Activated CD8-positive, alpha-beta memory T cell treated with anti-CD3 and anti-CD28 coated beads for 24 hours (primary cell): Measurements from ENCODE around the gene CASP7.
"Not testable (repeated sequence)": the region's sequence is repeated elsewhere in the genome, so short reads cannot be mapped to it uniquely, and the experiment has no call there.

ENCODE experiments used
- DNase-seq: peaks from one replicate; pipeline ENCODE4 v3.0.0-alpha.2; 2020

The CASP7 gene

DNA sequence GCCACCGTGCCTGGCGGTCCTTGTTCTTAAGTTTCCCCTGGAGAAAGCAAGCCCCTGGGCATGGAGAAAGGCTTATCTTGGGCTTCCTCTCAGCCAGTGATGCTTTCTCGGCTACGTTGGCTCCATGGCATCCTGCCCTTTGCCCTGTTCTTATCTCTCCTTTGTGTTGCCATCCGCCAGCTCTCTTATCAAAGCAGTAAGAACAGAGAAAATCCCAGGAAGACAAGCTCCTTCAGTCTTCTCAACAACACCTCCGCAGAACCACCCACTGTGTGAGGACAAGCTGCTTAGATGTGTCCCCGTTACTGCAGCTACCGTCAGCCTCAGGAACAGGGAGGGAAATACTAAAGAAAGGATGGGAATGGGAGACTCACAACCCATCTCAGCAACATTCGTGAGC, 75.1 kb downstream of the CASP7 start:
- DNase-seq, result no peak

DNA sequence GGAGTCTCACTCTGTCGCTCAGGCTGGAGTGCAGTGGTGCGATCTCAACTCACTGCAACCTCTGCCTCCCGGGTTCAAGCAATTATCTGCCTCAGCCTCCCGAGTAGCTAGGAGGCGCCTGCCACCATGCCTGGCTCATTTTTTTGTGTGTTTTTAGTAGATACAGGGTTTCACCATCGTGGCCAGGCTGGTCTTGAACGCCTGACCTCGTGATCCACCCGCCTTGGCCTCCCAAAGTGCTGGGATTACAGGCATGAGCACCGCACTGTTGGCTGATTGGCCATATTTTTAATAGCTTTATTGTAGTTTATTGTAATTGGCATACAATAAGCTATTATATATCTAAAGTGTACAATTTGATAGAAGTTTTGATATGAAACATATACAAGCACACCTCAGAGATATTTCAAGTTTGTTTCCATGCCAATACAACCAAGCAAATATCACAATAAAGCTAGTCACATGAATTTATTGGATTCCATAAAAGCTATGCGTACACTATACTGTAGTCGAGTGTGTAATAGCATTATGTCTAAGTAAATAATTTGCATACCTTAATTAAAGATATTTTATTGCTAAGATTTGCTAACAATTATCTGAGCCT, 77.3 kb downstream of the CASP7 start:
- no peak for DNase-seq

DNA sequence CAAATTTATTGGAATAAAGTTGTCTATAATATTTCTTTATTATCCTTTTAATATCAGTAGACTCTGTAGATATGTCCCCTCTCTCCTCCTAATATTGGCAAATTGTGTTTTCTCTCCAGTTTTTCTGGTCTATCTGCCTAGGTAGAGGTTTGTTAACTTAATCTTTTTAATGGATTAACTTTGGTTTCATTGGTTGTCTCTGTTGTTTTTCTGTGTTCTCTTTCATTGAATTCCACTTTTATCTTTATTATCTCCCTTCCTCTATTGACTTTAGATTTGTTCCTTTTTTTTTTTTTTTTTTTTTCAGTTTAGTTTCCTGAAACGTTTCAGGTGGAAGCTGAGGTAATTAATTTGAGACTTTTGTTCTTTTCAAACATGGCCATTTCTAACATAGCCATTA, 82.4 kb downstream of the CASP7 start:
- DNase-seq, result no peak

DNA sequence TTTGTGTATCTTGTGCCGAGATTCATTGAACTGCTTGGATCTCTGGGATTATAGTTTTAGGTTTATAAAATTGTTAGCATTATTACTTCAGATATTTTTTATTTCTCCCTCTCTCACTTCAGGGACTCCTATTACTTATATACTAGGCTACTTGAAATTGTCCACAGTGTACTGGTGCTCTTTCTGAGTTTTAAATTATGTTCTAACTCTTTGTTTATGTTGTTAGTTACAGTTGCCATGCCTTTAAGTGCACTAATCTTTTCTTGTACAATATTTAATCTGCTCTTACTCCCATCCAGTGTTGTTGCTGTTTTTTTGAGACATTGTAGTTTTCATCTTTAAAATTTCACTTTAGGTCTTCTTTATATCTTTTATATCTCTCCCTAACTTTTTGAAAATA, 84.9 kb downstream of the CASP7 start:
- no peak for DNase-seq

DNA sequence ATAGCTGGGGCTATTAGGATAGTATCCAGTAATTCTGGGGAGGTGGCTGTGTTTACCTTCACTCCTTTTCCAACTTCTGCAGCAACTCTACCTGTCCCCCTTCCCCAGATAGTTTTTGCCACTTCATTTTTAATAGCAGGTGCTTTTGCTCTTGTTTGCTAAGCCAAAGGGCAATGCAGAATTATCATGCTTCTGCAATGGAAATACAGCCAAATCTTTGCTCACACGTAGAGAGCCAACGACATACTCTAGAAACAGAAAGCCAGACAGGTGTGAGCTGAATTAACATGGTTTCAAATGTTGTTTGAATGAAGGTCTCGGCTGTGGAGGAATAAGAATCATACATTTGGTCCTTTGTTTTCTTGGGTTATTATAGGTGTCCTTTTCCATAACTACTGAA, 86.2 kb downstream of the CASP7 start:
- DNase-seq, result no peak

DNA sequence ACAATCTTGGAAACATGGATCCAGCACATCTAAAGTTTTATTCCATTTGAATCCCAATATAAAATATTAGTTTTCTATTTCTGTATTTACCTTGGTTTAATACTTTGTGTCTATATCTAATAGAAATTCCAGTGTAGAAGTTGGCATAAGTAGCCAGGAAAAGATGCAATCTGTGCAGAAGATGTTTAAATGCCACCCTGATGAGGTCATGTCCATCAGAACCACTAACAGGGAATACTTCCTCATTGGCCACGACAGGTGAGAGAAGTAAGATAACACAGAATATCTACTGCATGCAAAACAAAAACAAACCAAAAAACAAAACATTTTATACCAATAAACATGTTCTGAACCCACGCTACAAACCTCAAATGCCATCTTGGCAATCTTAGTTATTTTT, 87.5 kb downstream of the CASP7 start:
- DNase-seq, result no peak

DNA sequence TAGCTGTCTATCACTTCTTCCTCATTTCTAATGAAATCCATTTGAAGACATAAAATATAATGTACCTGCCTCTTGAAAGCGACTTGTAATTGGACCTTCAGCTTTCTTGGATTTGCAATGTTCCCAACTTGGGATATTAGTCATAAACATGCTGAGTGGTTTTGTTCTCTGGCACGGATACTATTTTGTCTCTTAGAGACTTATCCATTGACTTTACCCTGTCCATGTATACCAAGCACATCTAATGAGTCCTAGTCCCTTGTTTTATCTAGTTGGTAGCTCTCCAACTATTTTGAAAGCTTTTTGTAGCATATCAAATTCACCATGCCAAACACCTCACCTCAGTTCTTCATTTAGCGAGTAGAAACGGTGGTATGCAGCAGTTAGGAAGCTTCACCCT, 90.6 kb downstream of the CASP7 start:
- DNase-seq, result no peak

DNA sequence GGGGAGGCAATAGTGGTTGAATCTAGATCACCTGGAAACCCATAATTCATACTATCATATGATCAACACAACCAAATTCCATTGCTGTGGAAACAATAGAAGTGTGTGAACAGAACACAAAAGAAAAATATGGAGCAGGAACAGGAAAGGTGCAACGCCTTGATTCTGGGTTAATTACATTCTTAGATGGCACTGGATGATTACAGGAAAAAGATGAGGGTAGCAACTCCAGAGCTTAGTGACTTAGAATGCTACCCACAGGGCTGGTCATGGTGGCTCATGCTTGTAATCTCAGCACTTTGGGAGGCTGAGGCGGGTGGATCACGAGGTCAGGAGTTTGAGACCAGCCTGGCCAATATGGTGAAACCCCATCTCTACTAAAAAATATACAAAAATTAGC, 91.4 kb downstream of the CASP7 start:
- DNase-seq, result not testable (repeated sequence)

DNA sequence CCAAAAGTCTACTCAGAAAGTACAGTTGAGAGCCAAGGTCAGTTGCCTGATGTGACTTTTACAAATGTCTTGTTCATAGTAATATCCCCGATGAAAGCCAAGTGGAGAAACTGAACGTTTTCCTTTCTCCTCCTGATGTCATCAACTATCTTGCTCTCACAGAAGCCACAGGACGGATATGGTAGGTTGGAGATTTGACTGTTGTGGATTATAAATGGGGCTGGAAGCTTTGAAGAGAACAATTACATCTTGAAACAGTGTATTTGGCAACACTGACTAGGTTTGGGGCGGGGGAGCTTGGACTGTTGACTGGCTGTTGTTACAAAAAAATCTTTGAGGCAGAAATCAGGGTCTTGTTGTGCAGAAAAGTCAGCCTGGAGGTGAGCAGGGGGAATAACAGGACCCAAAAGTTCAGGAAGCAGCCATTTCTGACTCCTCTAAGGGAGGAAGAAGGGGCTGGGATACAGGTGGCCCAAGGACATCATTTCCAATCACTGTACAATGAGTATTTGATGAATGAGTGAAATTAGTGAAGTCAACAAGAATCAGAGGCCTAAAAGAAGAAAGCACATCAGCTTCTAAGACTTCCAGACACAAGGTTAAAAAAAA, 96.1 kb downstream of the CASP7 start:
- DNase-seq, result no peak

DNA sequence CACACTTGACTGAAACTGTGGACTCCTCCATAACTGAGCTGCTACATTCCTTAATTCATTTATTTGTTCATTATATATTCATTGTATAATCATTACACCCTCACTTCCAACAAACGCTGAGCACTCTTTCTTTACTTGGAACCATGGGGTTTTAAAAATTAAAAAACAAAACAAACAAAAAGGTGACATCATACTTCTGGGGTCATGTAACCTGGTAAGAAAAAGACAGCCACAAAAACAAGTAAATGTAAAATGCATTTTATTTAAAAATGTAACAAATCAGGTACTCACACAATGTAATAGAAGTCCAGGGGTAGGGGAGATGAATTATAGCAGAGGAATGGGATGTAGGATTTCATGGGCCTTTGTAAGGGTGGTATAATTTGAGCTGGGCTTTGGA, 96.8 kb downstream of the CASP7 start:
- DNase-seq, result no peak
